NAMALWA (cell line): Measurements from ENCODE around the gene TMEM174.
A peak's percentile ranks its signal among the peaks of the same experiment; 100 is the strongest.
"Not testable (repeated sequence)": the region's sequence is repeated elsewhere in the genome, so short reads cannot be mapped to it uniquely, and the experiment has no call there.

Experiments
- DNase-seq: peaks from one replicate; pipeline ENCODE4 v3.0.0-alpha.2; 2015; ENCODE audit warnings: low spot score

Gene TMEM174

DNA sequence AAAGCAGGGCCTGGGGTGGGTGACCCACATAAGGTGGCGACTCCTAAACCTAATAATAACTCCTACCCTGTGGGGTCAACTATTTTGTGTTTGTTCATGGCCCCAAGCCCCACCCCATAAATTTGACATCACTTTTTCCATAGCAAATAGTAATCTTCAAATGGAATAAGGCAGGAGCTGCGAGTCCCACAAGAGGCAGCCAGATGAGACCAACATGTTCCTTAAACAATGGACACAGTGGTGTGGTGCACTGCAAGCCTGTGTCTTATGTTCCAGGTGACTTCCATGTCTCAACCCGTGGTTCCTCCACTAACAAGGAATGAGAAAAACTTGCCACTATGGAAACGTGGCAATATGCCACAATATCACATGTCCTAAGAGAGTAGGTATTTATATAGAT, 20.6 kb downstream of the TMEM174 start:
- no peak for DNase-seq

DNA sequence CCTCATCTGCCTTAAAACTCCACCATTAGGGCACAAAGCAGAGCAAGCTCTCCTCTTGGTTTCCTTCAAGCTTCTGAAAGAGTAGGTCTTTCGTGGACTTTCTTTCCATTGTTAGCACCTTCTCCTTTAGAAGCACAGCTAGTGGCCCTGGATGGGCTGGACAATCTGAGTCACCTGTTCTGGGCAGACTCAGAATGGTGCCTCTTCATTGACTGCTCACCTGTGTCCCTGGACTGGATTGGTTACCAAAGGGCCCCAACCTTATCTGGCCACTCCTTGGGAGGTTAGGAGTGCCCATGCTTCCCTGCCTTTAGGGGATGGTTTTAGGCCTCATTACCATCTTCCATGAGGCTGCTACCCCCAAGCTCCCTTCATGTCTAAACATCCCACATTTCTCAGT, 23.2 kb downstream of the TMEM174 start:
- DNase-seq = no peak

DNA sequence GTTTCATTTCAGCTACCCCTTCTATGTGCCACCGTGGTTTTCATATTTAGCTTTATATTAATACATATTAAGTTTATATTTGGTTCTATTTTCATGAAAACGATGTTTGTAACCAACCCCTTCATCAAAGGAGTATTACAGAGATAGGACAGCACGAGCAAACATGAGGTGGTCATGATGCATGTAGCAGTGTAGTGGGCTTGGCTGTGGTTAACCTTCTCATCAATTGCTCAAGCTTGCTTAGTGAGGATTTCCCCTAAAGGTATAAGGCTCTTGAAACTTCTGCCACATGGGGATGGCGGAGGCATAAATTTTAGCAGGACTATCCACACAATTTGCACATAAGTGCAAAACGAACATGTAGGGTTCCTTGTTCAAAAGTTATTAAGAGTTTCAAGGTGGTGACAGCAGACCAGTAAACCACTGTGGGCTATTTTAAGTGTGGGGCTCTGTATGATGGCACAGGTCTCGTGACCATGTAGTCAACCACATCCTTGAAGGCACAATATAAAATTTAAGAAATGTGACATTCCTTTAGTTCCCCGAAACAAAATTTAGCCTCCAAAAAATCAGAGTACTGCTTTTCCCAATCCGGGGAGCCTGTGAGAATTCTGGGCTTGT, 24.8 kb downstream of the TMEM174 start:
- no peak for DNase-seq

DNA sequence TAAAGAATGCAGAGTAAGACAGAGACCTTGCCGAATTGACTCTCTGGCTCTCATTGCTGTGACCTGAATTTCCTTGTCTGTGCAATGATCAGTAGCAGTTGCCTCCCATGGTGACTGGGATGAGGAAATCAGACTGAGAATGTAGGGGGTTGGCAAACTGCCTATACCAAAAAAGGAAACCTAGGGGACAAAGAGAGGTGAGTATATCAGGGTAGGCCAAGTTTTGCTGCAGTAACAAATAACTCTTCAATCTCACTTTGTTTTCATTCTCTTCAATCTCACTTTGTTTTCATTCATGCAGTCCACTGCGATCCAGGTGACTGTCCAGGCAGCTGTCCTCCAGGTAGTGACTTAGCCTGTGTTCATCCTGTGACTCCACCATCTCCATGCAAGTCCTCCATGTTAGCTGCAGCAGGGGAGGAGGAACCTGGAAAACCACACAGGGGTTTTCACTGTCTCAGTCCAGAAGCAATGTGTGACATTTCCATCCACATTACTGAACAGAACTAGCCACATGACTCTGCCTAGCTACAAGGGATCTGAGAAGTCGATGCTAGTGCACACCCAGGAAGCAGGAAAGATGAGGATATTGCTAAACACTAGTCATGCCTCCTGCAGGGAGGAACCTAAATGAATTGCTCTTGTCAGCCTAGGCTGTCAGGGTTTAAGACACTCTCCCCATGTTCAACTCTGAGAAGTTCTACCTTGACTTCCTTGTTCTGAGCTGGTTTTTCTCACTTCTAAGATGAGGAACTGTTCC, 26.0 kb downstream of the TMEM174 start:
- no peak for DNase-seq

DNA sequence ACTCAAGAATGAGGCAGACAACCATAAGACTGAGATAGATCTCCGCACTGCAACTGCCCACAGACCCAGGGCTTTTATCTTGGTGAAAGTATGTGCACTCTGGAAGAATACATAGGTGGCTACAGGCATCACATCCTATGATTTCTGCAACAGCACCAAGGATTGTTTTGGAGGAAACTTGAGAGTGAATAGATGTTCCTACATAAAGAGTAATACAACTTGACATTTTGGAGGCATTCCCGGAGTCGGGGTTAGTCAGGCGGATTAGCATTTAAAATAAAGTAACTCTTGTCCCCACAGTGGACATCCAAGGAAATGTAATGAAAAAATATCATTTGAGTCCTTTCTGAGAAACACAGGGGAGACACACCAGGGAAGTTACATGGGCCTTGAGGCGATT, 26.7 kb downstream of the TMEM174 start:
- no peak for DNase-seq

DNA sequence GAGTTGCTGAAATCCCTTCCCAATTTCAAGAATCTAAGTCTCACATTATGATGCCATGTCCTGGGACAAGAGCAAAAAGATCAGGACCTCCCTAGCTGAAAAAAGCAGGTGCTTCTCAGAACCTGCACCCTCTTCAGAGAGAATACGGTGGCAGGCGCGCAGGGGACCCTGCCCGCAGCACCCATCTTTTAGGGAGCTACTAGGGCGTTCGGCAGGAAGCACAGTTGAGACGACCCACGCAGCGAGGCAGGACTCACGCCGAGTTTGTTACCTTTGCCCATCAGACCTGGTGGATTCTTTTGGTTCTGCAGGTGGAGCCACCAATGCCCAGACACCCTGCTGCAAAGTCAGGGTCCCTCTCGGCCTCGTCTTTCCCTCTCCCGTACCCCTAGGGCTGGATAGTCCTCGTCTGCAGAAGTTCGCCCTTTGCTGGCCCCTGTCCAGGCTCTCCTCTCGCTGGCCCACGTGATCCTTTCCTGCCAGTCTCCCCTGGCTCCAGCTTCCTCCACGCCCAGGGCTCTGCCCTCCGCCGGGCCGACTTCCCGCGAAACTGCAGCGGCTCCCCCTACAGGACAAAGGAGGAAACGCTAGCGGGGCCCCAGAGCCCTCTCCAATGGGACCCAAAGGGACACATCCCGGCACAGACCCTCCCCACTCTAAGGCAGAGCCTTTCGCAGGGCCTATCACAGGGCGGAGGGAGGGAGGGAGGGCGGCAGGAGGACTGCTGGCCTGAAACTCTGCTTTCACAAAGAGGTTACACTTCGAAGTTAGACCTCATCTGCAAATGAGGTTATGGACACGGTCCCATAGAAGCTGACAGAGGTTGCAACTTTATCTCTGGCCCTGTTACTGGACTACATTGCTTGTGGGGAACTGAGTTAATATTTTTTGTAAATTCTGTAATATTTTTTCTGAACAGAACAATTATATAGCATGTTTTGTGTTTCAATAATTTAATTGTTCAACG, 28.8 kb downstream of the TMEM174 start:
- peak; percentile 76 for DNase-seq

DNA sequence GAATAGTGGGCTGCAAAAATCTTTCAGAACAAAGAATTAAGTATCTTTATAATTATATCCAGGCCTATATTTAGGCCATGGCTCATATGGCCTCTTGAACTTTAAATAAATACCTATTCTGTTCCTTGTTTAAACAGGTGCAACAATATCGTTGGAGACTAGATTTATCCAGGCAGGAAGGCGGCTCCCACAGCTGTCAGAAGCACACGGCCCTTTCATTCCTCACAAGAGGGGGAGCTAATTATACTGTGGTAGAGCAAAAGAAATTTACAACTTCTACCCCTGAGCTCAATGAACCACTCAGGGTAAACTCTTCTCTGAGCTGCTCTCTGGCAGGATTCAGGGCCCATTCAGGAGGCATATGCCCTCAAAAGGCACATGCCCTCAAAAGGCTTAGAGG, 31.3 kb downstream of the TMEM174 start:
- no peak for DNase-seq

DNA sequence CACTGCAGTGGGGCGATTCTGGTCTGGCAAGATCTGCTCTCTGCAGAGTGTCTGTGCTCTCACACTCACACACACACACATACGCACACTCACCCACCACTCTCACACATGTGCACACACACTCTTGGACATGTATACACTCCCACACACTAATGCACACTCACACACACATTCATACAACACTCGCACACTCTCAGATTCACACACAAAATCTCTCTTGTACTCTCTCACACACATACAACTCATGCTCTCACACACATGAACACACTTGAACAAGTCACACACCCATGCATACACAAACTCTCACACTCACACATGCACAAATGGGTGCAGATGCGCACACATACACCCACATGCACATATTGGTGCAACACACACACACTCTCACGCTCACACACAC, 31.7 kb downstream of the TMEM174 start:
- no peak for DNase-seq

DNA sequence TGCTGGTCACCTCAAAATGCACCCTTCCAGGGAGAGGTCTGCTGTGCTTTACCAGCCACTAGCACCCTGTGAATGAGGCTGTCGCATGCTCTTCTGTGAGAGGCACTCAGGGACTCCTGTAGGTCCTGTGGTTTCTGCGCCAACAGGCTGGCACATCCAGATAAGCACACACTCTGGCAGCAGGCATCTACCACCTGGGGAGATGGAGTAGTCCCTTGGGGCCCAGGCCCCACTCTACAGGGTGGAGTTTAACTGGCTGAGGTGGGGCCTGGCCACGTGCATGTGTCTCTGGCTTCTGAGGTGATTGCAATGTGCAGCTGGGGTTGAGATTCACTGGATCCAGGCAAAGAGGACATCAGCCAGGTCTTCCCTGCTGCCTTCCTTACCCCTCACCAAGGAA, 32.3 kb downstream of the TMEM174 start:
- DNase-seq = no peak

DNA sequence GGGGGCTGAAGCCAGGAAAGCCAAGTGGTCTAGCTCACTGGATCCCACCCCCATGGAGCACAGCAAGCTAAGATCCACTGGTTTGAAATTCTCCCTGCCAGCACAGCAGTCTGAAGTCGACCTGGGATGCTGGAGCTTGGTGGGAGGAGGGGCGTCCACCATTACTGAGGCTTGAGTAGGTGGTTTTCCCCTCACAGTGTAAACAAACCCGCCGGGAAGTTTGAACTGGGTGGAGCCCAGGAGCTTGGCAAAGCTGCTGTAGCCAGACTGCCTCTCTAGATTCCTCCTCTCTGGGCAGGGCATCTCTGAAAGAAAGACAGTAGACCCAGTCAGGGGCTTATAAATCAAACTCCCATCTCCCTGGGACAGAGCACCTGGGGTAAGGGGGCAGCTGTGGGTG, 34.2 kb downstream of the TMEM174 start:
- not testable (repeated sequence) for DNase-seq

DNA sequence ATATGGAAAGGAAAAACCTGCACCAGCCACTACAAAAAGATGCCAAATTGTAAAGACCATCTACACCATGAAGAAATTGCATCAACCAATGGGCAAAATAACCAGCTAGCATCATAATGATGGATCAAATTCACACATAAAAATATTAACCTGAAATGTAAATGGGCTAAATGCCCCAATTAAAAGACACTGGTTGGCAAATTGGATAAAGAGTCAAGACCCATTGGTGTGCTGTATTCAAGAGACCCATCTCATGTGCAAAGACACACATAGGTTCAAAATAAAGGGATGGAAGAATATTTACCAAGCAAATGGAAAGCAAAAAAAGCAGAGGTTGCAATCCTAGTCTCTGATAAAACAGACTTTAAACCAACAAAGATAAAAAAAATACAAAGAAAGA, 36.1 kb downstream of the TMEM174 start:
- DNase-seq = not testable (repeated sequence)

DNA sequence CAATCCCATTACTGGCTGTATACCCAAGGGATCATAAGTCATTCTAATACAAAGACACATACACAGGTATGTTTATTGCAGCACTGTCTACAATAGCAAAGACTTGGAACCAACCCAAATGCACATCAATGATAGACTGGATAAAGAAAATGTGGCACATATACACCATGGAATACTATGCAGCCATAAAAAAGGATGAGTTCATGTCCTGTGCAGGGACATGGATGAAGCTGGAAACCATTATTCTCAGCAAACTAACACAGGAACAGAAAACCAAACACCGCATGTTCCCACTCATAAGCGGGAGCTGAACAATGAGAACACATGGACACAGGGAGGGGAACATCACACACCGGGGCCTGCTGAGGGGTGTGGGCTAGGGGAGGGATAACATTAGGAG, 39.7 kb downstream of the TMEM174 start:
- DNase-seq = not testable (repeated sequence)

DNA sequence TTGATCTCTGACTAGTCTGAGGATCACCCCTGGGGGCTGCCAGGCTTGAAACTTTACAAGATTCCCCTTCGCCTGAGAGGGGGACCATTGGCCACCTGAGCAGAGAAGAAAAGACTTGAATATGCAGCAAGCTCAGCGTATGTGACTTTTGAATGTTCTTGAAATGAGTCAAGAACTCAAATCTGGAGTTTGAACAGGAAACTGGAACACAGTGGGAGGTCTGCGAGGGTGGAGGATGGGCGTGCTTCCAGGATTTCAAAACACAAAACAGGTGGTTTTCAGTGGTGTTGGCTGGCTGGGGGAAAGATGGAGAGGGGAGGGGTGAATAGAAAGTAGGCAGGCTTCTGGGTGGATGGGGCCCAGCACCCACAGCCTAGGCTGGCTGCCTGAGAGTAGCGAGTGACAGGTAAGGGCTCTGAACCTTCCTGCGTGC, 40.6 kb downstream of the TMEM174 start:
- no peak for DNase-seq

DNA sequence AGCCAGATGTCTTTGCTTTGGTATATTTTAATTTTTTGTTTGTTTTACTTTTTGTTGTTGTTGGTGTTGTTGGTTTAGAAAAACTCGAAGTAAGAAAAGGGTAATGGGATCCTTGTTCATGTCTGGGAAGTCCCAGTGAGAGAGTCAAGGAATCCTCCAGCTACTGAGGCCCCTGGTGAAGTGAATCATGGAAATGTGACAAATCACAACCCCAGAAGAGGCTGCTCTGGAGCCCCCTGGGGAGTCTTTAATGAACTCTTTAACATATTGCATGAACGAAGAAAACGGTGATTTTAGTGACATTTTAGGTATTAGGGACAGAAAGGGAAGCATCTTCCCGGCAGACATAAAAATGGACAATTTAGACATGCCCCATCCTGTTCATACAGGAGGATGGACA, 41.3 kb downstream of the TMEM174 start:
- DNase-seq = no peak

DNA sequence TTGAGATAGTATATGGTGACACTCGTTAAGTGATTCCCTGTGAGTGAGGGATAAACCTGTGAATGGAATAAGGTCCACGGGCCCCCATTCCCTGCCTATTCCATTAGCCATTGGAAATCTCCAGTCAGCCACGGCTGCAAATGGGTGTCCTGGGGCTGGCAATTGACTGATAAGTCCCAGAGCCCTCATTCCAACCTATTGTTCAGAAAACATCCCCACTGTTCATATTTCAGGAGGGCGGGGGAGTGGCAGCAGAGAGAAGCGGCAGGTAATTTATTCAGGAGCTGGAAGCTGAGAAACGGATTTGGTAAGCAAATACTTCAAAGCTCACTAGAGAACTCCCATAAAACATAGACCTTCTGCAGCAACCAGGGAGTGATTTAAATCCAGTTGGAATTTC, 42.0 kb downstream of the TMEM174 start:
- no peak for DNase-seq

DNA sequence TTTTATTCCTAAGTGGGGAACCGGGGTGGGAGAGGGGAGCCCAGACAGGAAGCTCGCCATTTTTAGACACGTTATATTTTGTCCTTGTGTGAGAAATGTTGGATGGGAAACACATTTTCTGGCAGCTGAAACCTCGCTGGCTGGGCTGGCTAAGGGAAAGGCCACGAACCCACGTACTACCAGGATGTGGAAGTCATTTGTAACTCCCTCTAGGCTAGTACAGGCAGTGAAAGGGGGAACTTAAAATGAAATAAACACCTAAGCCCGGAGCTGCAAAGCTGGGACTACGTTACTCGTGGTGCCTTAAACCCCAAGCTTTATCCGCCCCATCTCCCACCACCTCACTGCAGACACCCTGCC, 42.5 kb downstream of the TMEM174 start:
- DNase-seq = no peak

DNA sequence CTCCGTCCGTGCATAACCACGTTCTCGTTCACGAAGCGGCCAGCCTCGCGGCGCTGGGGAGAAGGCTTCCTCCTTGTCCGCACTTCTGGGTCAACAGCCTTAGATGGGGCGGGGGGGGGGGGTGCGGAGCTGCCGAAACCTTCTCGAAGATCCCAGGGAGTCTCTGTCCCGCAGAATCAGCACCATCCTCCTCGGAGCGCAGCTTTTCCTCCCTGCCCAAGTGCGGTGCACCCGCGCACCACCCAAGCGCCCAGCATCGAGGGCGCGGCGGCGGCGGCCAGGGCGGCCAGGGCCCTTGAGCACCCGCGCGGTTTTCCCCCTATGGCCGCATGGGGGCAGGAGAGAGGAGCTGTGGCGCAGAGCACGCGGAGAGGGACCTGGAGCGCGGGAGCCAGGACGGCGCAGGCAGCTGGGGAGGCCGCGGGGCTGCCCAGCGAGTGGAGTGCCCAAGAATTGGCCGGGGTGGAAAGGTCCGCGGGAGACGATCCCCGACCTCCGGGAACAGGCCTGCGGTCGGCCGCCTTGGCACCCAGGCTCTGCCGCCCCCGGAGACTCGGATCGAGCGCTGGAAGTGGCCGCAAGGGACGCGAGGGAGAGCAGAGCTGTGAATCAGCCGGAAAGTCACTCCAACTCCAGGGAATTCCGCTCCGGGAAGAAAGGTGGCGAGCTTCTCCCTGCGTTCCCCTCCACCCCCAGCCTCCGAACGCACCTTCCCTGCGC, 43.1 kb downstream of the TMEM174 start:
- no peak for DNase-seq

DNA sequence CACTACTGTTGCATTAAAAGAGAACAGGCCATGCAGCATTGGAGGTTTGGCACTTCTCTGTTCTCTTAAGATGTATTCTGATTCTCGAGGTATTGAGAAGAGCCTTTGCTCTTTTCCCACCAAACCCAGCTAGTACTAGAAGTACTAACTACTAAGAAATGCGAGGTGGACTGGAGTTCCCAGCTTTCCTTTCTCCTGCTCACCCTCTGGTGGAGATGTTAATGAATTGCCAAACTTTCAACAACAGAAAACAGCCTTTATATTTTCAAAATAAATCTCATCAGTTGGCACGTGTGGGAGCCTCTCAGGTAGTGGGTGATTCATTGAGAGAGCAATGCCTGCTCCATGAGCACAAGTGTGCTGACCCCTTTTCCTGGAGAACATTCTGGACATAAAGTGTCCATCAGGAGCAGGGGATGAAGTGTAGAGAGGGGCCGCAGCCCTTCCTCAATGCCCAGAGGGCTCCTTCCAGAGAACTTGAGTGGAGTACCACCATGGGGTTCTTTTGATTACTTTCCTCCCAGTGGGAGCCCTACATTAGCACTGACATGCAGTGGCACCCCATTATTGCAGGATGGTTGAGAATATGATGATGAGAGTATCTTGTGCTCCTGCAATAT, 45.7 kb downstream of the TMEM174 start:
- peak; percentile 43 for DNase-seq

DNA sequence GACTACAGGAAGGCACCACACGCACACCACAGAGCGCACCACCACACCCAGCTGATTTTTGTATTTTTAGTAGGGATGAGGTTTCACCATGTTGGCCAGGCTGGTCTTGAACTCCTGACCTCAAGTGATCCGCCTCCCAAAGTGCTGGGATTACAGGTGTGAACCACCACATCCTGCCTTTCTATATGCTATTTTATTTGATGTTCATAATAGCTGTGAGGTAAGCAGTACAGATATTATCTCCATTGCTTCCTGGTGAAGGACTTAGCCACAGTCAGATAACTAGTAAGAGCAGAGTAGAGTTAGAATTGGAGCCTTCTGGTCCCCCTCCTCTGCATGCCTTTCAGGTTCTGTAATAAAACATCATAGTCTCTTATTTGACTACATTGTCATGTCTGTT, 46.3 kb downstream of the TMEM174 start:
- DNase-seq = not testable (repeated sequence)

DNA sequence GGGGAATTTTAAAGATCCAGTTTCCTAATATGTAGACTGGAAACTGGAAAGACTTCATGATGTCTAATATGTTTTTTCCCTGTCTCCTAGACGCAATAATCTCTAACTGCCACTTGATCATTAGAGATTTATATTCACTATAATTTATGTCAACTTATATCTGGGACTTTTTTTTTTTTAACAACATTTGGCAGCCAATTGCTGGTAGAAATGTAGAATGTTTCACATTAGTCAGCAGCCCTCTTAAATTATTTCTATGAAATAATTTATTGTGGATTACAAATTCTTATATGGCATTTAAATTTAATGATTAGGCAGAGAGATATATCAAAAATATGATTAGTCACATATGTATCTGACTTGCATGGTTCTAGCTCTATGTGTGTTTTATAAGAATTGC, 48.2 kb downstream of the TMEM174 start:
- no peak for DNase-seq

DNA sequence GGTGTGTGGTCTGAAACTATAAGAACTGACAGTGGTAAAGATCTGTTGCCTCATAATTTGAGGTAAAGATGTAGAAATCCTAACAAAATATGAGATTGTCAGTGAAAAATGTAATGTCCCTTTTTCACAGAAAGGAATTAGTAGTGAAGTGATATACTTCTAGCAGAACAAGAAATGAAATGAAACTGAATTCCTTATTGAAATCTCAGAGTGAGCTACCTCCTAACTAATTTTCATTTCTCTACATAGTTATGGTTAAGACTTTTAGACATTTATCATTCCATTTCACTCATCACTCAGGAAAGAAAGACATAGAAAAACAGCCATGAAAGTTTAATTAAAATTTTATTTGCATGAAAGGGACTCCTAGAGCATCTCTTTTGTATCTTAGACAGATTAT, 48.7 kb downstream of the TMEM174 start:
- DNase-seq = no peak

DNA sequence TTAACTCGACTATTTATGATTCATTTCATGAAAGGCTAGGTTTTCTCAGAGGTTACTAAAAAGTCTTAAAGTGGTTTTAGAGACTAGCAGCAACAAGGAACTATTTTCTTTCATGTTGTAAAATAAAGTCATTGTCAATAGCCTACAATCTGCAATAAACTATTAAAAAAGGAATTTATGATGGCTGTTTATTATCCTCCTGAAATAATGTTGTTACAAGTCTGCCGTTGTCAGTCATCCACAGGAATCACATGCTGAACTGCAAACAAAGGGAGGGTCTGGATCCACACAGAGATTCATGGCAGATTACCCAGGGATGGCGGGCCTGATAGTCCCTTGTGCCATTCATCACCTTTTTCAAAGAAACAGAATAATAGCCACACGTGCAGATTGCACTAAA, 49.2 kb downstream of the TMEM174 start:
- no peak for DNase-seq
